HG02852 (cell line): ENCODE results near the gene PRKG2.

ENCODE experiments used
- ATAC-seq: cut with Tn5 transposase; IDR thresholded peaks from one replicate; pipeline ENCODE4 v1.9.1; 2021; ENCODE audit warnings: mild to moderate bottlenecking, moderate library complexity; ENCODE audit not compliant: unreplicated experiment

Gene PRKG2

DNA sequence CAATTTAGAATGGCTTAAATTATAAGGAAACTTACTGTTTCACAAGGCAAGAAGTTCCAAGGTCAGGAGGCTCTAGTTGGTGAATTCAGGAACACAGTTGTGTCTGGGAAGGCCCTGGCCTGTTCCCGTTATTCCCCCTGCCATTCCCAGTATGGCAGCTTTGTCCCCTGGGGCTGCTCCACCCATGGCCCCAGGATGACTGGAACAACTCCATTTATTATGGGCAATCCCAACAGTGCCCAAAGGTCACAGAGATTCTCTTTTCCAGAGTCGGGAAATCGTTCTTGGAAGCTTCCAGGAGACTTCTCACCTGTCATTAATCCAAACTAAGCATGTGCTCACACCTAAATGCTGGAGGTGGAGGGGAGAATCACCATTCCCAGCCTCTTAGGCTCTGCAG is 2.8 kb upstream of the PRKG2 start:
- no peak for ATAC-seq

DNA sequence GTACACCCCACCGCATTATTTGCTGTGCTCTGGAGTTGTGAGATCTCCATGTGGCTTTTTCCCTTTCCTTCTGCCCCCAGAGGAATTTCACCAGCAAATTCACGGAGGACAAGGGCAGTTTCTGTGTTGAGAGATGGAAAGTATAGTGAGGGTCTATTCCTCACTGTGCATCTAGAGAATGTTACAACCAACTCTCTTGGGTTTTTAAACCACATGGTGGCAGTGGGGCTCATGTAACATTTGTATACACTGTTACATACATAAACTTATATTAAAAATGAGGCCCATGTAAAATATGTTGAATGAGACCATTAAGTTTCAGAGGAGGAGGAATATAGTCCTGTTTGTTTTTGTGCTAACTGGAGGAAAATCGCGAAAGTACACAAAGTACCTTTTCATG is 909 bp upstream of the PRKG2 start:
- ATAC-seq = no peak

DNA sequence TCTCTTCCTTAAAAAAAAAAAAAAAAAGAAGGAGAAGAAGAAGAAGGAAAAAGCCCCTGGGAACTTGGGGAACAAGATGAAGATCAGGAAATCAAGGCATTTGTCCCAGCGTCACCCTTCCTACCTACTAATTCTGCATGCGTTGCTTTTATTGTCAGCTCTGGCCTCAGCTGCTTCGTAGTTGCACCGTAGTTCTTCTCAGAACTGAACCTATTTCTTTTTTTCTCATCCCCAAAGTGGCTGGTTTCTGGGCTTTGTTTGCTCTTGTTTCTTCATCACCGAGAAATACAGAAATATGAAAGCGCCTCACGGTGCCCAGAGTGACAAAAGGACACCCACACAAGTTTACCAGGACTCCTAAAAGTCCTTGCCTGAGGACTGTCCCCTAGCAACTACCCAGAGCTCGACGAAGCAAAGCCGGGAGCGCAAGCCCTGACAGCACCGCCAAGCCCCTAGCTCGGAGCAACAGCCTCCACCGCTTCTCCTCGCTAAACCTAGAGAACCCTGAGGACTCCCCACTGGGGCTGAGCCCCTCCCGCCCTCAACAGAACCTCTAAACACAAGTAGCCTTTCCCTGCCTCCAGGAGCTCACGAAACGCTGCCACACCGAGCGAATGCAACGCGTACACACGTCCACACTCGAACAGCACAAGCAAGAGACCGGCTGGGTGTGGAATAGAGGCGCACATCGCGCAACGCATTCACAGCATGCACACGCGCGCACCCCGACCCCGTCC is 710 bp downstream of the PRKG2 start:
- ATAC-seq = no peak

DNA sequence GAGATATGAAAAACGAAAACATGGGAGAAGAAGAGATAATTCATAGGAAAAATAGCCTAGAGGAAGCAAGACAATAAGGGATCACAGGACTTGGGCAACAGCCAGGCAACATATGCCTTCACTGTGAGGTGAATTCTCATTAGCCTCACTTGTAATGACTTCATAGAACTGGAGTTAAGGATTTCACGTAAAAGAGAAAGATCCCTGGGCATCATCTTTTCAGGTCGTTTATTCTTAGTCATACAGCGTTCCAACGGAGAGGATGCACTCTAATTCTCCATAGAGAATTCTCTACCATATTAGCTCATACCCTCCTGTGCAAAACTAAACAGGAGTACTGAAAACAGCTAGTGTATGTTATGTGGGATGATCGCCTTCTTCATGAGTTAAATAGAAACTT is 1.4 kb downstream of the PRKG2 start:
- no peak for ATAC-seq

DNA sequence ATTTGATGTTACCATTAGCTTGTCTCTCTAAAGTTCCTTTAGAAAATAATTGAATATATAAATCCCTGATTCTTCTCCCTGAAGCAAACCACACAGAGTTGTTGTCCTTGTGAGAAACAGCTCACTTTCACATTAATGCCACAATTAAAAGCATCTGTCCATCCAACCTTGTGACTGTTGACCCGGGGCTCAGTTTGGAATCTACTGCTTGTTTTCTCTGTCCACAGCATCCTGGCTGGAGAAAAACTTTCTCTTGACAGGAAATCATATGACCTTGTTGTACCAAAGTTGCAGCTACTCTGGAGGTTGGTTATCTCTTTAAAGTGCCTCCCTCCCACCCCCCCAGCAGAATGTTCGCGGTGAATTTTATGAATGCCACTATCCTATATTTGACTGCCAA is 3.1 kb downstream of the PRKG2 start:
- no peak for ATAC-seq

DNA sequence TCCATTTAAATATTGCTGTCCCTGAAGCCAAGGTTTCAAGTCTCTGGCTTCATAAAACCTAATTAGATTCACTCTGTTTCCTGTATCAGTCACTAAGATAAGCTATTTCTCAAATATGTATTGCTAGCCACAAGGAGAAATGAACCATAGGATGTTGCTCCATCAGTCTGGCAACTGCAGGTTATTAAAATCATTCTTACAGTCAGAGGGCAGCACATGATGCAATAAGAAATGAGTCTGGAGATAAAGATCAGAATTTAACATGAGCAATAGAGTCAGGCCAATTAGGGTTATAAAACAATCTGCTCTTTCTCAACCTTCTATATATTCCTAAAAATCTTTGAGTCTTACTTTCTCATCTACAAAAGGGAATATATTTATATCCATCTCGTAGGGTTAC is 7.2 kb downstream of the PRKG2 start:
- no peak for ATAC-seq

DNA sequence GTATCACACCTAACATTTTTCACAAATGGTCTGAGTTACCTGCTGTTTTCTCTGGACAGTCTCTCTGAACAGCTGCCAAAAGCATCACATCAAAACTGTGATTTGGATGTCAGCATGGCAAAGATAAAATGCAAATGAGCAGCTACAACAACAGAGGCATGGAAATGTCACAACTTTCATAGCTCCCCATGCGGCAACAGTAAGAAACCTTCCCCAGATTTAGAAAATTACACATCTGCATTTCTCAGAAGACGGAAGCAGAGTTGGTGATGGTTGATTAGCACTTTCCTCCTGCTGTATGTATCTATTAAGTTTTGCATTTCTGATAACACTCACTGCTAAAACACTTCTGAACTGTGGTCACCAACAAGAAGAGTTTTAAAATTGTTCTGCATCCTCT is 9.7 kb downstream of the PRKG2 start:
- no peak for ATAC-seq

DNA sequence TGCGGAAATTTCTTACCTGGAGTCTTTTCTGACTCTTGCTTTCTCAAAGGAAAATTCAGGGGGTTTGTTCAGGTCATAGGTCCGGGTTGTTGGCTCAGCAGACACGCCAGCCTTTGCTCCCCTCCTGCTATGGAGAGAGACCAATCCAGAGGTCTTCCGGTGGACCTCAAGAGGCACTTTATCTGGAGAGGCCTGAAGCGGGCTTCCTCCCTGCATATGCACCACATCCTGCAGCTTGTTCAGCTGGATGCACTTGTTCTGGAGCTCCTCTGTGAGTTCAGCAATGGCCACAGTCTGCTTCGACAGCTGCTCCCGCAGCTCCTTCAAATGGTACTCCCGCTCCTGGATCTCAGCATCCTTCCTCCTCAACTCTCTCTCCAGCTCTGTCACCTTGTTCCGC is 10.5 kb downstream of the PRKG2 start:
- no peak for ATAC-seq

DNA sequence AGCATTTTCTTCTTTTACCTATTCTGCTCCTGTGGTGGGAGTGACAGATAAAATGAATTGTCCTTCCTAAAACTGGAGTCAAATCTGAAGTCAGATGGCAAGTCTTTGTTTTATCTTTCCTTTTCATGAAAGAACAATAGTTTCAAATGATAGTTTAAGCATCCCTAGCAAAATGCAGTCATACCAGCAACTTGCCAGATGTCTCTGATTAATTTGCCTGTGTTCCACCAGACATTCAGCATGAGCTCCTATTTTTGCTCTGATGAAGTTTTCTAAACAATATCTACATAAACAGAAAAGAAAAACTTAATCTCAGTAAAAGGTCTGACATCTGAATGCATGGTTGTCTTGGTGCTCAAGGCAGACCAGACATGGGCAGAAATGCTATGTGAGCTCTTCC is 15.2 kb downstream of the PRKG2 start:
- ATAC-seq = no peak

DNA sequence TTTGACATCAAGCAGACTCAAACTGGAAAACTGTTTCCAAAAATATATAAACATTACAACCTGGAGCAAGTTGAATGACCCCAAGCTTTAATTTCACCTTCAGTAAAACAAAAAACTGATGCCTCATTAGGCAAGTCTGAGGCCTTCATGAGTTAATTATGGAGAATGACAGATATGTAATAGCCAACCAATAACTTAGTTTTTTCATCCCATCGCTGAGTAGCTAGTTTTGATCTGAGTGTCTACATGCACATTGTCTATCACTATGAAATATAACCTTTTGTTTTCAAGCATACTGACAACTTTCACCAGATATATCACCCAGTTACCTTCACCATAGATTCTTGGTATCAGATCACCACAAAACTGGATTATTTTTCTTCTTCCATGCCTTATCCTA is 16.4 kb downstream of the PRKG2 start:
- ATAC-seq = no peak

DNA sequence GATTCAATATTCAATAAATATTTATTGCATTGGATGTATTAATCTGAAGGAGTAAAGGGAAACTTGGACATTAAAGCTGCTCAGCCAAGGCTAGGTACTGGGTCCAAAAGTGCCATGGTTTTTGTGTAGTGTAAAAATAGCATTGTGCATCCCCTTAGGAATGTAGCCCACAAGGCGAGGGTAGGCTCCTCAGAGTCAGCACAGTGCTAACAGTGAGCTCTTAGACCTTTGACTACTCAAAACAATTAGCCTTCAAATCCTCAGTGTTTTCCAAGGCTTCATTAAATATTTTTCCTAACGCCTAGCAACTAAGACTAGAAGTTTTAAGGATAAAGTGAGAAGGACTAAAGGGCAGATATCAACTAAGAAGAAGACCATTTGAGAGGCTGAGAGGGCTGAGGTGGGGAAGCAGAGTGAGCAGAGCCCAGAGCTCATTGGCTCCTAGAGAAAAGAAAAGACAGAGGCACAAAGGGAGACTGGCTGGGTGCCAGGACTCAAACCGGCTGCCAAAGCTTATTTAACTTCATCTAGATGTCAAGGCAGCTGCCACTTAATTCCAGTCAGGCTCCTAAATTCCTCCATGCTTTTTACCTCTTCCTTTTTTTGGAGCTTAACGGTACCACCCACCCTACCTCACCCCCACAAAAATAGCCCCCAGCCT is 17.0 kb downstream of the PRKG2 start:
- no peak for ATAC-seq

DNA sequence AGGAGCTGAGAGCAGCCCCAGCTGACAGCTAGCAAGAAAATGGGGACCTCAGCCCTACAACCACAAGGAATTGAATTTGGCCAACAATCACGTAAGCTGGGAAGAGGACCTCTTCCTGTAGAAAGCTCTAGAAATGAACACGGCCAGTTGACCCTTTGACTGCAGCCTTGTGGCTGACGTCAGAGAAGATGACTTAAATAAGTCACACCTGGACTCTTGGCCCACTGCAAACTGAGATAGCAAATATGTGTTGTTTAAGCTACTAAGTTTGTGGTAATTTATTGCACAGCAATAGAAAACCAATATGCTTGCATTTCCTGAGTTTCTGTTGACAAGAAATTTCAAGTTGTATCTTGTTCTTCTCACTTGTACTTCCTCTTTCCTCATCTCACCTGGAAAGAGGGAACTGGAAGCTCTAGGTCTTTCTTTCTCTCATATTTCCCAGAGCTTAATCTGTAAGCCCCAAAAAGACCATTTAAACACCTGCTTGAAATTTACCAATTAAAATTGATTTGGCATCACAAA is 18.8 kb downstream of the PRKG2 start:
- no peak for ATAC-seq

DNA sequence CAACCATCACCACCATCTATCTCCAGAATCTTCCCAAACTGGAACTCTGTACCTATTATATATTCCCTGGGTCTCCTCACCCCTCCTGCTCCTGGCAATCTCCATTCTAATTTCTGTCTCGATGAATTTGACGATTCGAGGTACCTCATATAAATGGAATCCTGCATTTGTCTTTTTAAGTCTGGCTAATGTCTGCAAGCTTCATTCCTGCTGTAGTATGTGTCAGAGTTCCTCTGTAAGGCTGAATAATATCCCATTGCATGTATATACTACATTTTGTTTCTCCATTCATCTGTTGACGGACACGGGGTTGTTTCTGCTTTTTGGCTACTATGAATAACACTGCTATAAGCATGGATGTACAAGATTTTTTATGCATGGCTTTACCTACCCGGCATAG is 19.5 kb downstream of the PRKG2 start:
- ATAC-seq = no peak

DNA sequence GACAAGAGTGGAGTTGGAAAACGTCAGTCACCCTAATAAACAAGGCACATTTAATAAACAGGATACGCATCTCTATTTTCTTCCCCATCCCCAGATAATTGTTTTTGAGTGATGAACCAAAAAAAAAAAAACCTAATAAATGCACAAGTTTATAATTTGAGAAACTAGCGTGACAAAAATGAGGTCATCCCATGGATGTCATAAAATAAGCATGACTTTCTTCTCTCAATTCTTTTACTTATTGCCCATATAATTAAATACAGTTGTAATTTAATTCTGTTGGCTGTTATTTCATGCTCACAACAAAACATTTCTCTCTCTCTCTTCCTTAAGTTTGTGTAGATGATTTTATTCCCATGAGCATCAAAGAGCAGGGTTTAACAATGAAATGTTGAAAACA is 20.7 kb downstream of the PRKG2 start:
- ATAC-seq = no peak

DNA sequence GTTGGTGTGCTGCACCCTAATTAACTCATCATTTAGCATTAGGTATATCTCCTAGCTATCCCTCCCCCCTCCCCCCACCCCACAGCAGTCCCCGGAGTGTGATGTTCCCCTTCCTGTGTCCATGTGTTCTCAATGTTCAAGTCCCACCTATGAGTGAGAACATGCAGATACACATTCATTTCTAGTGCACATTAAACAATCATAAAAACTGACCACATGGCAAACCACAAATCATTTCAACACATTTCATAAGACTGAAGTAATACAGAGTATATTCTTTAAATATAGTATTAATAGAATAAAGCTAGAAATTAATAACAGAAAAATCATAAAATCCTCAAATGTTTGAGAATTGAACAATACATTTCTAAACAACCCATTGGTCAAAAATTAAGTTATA is 34.1 kb downstream of the PRKG2 start:
- no peak for ATAC-seq

DNA sequence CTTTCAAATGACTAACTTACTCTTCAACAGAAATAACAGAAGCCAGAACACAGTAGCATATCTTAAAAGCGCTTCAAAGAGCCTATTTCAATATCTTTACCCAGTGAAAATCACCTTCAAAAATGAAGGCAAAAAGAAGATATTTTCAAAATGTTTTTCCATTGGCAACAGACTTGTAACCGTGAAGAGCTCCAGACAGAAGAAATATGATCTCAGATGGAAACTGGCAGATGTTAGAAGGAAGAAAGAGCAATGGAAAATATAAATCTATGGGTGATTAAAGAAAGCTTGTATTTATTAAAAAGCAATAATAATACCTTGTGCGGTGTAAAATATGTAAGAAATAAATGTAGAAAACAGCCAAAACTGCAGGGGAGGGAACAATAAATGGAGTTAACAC is 35.7 kb downstream of the PRKG2 start:
- no peak for ATAC-seq

DNA sequence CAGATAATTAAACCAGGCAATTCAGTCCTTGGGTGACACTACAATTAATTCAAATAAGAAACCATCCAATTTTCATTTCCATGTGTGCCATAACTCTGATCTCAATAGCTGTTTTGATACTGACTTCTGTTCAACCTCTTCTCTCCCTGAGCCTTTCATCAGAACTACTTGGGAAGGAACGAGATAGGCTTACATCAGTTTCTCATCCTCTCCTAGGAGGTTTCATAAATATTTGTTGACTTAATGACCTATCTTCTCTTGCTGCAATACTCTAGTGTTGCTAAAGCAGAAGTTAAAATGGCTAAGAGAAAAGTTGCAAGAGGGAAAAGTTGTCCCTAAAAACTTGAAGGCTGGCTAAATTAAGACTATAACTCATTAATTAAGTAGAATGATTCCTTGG is 41.8 kb downstream of the PRKG2 start:
- ATAC-seq = no peak

DNA sequence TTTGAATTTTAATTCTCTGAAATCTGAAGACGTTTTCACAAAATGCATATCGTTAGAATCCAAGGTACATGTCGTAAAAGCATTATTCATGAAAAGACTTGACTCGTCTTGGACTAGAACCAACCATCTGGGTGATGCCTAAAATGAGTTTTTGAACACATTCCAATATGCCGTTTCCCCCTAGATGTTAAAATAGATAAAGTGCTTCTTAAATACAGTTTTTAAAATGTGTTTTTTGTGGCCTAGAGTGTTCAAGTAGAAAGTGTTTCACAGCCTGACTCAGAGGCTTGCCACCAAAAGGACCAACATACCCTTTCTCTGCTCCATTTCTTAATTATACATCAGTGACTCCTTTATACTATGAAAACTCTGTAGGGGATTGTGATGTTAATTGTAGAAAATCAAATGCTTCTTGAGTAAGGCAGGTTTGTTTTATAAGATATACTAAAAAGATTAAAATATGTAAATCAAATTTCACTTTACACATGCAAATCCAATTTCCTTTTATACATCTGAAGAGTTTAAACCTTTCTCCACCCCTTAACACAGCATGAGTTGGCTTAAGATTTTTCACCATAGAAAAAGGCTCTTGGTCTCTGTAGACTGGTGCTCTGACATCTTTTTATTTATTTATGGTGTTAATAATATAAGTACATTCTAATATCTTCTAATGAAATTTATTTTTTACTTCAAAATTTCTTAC is 48.4 kb downstream of the PRKG2 start:
- no peak for ATAC-seq

DNA sequence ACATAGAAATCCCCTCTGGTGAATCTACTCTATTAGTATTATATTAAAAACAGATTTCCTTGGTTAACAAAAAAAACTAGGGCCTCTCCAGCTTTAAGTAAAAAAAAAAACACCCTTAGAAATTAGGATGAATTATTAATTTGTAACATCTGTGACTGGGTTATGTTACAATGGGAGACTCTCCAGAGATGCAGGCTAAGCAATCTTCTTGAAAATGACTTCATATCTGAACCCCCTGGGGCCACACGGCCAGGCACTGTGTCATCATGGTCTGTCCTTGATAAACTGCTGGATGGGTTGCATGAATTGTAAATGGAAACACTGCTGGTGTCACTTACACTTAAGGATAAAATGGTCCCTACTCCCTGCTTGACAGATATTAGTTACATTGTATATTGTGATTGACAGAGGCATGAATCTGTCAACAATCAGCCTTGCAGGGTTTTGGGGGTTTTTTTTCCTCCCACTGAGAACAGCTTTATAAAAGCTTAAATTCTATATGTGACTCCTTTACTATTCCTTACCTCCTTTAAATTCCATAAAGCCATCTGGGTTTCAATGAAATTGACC is 49.1 kb downstream of the PRKG2 start:
- no peak for ATAC-seq

DNA sequence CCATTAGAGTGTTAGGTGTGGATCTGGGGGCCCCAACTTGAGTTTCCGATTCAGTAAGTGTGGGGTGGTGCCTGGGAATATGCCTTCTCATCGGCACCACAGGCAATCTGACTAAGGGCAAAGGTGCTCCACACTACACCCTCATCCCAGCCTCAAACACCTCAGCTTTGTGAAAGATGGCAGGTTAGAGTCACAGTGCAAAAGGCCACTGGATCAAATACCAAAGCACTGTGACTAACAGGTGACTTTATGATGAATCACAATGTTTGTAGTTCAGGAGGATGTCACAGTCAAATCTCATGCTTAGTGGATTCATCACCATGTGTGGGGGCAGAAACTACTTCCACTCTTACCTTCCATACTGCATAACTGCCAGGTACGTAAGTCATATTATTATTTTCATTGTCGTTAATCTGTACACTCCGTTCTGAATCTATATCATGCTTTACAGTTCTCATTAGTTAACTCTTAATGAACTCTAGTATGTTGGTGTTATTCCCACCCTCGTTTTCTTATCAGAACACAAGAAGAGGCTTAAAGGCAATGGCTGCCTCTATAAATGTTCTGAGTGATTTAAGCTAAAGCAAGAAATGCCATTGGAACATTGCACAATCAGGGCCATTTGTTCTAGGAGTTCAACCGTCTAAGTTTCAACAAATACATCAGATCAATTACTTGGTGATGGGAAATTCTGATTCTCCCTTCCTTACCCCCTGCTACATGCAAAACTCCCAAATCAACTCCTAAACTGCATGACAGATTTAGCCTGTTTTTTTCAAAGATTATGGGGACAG is 50.2 kb downstream of the PRKG2 start:
- ATAC-seq = no peak

DNA sequence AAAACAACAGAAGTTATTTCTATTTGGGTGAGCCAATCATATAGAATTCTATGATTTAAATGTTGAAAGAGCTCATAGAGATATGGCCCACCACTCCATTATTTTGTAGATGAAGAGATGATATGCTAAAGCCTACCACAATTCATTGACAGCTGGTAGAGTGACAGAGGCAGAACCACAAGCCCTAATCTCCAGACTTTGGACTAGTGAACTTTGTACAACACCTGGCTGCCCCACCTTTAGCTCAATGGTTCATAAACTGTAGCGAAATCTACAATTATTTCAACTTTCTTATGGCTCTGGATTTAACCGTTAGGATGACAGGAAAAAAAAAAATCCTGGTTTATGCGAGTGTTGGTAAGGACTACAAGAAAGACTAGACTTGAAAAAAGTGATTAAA is 50.9 kb downstream of the PRKG2 start:
- no peak for ATAC-seq
